COR-L47 (cell line): ENCODE data around the gene PSMD9.
A peak's percentile ranks its signal among the peaks of the same experiment; 100 is the strongest.

Experiments used
- DNase-seq: peaks from one replicate; lab custom pipeline; 2025; lab: John Stamatoyannopoulos, UW

The PSMD9 gene

GRCh38 chr12:121955258-121956237 lies 67.0 kb downstream of the PSMD9 start:
- DNase-seq, result peak; percentile 17

GRCh38 chr12:121957861-121958515 lies 69.4 kb downstream of the PSMD9 start:
- peak; percentile 16 for DNase-seq

- peak; percentile 76 for DNase-seq
These were observed 70.1 kb downstream of the PSMD9 start for GRCh38 chr12:121958541-121959240.

GRCh38 chr12:121960541-121960940 lies 72.0 kb downstream of the PSMD9 start:
- DNase-seq, result no peak

- no peak for DNase-seq
These were observed 72.7 kb downstream of the PSMD9 start for GRCh38 chr12:121961195-121961879.

- DNase-seq, result no peak
These were observed 74.9 kb downstream of the PSMD9 start for GRCh38 chr12:121963341-121964018.

- no peak for DNase-seq
These were observed 76.4 kb downstream of the PSMD9 start for GRCh38 chr12:121964813-121965643.

- no peak for DNase-seq
These were observed 78.4 kb downstream of the PSMD9 start for GRCh38 chr12:121966959-121967358.
